ENCODE results near the gene PHF13.
A peak's percentile ranks its signal among the peaks of the same experiment; 100 is the strongest.
"Not testable (repeated sequence)": the region's sequence is repeated elsewhere in the genome, so short reads cannot be mapped to it uniquely, and the experiment has no call there.

Gene PHF13

DNA sequence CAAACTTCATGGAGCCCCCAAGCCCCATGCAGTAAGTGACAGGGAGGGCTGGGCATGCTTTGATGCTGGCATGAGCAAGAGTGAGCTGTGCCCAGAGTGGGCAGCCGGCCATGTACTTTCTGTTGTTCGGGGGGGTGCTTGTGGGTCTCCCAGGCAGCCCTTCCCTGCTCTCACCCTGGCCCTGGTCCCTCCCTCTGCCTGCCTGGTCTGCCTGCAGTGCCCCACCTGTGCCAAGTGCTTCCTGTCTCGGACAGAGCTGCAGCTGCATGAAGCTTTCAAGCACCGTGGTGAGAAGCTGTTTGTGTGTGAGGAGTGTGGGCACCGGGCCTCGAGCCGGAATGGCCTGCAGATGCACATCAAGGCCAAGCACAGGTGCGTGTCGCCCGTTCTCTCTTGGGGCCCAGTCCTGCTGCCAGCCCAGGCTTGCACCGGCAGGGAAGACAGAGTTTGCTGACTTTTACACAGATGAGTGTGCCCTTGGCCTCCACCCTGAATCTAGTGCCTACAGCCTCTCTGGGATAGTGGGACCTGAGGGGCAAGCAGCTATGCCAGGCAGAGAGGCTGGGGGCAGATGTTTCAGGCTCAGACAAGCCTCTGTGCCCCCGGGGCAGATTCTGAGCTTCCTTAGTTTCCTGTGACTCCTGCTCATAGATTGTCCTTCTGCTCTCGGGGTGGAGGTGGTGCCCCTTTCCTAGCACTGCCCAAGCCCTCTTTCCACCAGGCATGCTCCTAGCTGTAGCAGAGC, 26.1 kb upstream of the PHF13 start:
- DNase-seq: peak; percentile 66

DNA sequence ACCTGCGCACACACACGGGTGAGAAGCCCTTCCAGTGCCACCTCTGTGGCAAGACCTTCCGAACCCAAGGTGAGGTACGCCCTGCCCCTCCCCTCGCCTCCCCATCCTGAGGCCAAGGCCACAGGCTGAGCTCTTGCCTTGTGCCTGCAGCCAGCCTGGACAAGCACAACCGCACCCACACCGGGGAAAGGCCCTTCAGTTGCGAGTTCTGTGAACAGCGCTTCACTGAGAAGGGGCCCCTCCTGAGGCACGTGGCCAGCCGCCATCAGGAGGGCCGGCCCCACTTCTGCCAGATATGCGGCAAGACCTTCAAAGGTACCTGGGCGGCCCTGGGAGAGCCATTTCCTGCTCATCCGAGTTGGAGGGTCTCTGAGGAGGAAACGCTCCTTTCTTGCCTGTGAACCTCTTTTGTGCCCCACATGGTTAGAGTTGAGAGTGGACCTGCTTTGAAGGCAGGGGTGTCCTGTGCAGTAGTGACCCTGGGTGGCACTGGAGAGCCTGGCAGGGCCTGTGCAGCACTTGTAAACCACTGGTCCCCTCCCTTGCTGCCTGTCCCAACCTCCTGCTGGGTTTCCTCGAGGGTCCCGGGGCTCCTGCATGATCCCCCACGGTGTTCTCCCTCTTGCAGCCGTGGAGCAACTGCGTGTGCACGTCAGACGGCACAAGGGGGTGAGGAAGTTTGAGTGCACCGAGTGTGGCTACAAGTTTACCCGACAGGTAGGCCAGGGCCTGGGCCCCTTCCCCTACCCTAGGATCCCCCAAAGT, 25.2 kb upstream of the PHF13 start:
- no peak for DNase-seq

DNA sequence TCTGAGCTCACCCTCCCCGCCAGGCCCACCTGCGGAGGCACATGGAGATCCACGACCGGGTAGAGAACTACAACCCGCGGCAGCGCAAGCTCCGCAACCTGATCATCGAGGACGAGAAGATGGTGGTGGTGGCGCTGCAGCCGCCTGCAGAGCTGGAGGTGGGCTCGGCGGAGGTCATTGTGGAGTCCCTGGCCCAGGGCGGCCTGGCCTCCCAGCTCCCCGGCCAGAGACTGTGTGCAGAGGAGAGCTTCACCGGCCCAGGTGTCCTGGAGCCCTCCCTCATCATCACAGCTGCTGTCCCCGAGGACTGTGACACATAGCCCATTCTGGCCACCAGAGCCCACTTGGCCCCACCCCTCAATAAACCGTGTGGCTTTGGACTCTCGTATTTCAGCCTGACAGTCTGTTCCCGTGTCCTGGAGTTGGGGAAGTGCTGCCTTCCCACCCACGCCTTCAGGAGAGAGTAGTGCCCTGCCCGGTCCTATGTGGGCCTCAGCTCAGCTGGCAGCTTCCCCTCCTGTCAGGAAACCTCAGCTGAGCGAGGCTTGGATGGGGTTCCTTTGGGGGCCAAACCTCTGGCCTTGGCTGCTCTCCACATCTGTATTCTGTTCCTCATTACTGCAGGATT, 24.5 kb upstream of the PHF13 start:
- no peak for DNase-seq

DNA sequence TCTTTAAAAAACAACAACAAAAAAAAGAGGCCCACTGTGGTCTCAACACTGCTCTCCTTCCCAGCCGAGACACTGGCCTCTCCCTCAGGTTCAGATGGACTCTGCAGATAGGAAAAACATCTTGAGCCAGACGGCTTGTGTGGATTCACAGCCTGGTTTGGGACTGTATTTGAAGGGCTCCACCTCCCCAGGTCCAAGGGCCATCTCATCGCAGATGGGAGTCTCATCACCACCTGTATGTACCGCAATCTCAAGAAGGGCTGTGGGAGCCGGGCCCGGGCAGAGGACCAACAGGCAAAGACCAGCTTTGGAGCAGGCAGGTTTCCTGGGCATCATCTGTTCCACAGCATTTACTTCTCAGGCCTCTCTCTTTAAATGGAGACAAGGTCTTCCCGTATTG, 23.5 kb upstream of the PHF13 start:
- DNase-seq: no peak

DNA sequence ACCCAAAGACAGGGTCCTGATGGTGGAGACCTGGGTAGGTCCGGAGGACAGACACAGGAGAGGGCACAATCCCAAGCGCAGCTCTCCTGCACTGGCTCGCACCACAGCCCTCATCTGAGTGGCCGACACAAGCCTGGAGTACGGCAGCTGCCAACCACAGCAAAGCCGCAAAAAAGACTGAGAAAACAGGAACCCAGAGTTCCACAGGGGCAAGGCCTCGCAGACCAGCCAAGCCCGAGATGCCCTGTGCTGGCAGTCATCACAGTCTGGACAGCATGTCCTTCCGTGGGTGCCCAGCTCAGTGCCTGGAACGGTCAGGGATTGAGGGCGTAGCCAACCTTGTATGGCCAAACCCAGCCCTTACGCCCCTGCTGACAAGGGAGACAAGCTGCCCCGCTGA, 22.3 kb upstream of the PHF13 start:
- DNase-seq: no peak

DNA sequence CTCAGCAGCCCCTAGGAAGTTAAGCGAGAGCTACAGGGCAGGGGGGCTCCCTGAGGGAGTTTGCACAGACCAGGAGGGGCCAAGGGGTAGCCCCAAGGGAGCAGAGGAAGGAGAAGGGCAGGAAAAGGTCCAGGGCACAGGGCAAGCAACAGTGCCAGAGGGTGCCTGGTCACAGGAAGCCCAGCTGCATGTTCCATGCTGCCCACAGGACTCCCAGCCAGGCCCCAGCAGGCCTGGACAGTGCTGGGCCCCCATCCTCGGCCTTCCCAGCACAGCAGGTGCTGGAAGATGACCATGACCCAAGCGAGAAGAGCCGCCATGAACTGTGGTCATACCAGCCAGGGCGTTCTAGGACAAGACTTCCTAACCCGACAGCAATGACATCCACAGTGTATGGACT, 21.9 kb upstream of the PHF13 start:
- no peak for DNase-seq

DNA sequence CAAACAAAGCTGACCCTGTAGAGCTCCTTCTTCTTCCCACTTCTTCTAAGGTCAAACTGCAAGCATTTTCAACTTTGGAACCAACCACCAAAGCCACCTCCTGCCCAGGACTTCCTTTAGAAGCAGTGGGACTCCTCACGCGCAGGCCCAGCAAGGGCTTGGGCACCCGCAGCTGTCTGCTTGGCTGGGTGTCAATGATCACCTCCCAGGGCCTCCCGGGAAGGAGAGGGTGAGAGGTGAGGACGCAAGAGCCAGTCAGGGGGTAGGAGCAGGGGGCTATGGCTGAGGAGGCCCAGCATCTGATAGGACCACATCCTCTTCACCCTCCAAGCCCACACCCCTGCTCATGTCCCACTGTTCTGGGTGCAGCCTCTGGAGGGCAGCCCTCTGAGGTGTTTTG, 21.1 kb upstream of the PHF13 start:
- DNase-seq: no peak

DNA sequence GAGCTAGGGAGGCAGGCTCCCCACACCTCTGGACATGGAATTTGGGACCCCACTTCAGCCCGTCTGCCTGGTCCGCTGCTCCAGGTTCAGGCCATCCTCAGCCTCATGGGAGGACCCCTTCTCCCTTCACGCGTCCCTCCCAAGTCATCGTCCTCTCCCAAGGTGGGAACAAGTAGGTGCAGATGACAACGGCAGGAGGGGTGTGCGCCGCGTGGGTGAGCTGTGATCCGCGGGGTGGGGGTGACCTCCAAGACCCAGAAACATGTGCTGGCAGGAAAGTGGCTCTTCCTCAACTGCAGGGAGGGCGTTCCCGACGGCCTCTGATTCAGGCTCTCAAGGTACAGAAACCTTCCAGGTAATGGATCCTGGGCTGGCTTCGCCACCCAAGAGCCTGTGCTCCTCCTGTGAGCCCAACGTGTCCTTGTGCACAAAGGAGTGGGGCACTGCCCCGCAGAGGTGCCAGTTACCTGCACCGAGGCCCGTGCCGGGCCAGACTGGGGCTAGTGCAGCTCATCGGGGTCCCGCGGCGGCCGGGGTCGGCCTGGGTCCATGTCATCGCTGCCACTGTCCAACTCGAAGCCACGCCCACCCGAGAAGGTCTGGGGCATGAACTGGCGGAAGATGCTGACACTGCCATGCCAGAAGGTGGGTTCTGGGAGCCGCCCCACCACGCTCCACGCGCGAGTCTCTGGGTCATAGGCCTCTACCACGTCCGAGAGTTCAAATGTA, 20.5 kb upstream of the PHF13 start:
- no peak for DNase-seq

DNA sequence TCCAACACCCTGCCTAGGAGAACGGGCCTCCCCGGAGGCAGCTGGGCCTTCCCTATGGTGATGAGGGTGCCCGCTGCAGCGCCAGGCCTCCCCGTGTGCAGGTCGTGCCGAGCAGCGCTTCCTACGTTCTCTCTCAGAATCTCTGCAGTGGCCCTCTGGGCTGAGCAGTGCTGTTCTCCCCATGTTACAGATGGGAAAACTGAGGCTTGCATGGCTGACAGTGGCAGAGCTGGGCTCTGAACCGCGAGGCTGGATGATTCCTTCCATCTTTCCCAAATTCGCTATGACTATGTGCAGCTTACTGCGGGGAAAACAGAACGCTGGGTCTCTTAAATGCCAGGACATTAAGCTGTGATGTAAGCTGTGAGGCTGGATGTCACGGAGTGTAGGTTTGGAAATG, 19.7 kb upstream of the PHF13 start:
- DNase-seq: no peak

DNA sequence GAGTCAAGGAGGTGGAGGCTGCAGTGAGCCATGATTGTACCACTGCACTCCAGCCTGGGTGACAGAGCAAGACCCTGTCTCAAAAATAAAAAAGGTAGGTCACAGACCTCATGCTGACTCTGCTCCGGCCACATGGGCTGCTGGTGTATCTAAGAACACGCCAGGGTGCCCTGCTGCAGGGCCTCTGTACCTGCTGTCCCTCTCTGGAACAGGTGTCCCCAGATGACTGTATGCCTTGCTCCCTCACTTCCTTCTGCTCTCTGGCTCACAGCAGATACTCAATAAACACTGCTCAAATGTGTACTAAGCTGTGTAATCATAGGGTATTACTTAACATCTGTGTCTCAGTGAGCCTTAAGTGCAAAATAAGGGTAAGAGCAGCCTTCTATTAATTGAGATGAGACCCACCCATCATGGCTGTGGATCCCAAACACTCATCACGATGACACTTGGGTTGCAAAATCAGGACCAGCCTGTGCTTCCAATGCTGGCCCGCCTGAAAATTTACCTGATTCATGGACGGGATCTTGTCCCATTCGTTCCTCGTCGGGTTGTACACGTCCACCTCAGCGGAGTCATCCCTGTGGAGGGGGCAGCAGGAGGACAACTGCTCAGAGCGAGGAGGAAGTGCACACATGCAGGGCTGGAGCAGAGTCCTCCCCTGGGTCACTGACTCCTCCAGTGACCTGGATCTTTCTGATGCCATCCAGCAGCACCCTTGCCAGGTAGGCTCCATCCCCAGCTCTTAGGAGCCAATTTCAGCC, 18.4 kb upstream of the PHF13 start:
- DNase-seq: no peak

DNA sequence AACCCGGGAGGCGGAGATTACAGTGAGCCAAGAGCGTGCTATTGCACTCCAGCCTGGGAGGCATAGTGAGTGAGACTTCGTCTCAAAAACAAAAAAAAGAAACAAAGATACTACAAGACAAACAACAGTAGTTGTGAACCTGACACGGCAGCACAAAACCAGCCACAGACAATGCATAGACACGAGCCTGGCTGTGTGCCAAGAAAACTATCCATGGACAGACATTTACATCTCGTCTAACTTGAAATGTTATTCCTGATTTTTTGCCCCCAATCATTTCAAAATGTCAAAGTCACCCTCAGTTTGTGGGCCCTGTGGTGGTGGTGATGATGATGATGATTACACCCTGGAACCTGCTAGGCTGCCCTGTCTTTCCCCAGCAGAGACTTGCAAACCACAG, 17.2 kb upstream of the PHF13 start:
- DNase-seq: no peak

DNA sequence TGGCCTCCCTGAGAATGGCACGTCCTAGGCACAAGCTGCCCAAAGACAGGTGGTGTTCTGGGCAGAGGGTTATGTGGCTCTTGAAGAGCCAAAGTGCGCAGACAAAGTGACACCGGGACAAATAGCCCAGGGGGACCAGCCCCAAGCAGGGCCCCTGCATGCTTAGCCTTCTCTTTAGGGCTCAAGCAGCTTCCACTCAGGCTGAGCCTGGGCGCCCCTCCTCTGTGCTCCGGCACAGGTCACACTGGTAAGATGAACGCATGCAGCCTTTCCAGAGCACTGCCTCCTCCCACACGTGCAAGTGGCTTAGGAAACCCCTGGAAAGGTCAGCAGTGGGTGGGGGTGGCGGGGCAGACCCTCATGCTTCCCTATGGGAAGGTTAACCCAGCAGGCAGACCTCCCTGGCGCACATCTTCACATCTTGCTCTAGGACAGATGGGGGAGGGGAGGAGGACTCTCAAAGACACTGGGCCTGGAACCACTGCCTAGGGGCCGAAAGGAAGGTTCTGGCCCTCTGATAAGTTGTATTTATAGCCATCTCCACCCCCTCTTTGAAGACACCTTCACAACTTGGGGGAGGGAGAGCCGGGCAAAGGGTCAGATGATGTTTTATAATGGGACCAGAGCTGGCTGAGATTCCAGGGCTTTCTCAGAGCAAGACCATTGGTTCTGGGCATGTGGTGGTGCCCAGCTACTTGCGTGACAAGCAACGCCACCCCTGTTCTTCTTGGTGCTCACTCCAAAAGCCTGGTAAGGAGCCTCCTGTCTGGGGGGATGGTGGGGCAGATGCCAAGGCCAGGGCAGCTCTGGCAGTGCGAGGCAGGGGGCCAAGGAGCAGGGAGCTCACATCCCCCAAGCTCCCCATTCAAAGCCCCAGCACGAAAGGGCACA, 16.4 kb upstream of the PHF13 start:
- no peak for DNase-seq

DNA sequence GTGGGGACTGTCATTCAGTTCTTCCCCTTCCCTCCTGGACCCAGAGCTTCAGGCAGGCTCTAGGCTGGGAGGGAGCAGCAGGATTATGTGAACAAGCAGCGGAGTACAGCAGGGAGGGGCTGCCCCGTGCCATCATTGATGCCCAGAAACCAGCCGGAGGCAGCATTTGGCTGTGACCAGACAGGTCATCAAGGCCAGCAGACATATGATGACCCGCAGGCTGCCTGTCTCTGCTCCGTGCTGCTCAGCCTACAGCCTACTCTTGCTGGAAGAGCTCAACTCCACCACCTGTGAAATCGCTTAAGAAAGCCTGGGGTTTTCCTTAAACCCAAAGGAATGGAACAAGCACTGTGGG, 15.8 kb upstream of the PHF13 start:
- no peak for DNase-seq

DNA sequence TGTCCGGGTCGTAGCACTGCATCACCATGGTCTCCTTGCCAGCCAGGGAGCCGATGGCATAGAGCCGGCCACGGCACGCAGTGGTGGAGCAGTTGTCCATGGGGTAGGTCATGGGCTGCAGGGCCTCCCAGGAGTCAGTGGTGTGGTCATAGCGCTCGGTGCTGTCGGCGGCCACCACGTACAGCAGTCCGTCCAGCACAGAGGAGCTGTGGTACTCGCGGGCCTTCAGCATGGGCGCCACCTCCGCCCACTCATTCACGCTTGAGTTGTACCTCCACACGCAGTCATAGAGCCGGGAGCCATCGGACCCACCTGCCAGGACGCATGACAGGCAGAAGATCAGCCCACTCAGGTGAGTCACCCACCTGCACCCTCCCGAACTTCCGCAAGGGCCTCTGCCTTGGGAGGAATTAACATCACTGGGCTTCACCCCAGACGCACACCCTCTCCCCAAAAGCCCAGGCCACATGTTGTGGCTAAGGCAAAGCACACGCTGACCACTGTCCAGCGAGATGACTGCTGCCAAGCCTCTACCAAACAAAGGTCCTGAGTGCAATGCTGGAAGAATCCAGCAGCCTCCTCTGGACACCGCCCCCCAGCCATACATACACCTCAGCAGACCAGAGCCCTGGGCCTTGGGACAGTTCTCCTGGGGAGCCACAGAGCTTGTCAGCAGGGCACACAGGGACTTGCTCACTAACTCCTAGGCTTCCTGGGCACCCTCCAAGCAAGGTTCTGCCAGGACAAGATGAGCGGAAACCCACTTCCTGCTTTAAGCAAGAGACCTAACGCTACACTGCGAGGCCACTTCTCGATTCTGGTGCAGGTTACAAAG, 14.2 kb upstream of the PHF13 start:
- no peak for DNase-seq

DNA sequence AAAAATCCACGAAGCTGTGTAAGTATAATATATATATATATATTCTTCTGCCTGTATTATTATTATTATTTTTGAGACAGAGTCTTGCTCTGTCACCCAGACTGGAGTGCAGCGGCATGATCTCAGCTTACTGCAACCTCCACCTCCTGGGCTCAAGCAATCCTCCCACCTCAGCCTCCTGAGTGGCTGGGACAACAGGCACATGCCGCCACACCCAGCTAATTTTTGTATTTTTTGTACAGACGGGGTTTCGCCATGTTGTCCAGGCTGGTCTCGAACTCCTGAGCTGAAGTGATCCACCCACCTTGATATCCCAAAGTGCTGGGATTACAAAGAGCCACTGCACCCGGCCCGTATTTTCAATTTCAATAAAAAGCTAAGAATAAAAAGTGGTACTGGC, 13.5 kb upstream of the PHF13 start:
- not testable (repeated sequence) for DNase-seq

DNA sequence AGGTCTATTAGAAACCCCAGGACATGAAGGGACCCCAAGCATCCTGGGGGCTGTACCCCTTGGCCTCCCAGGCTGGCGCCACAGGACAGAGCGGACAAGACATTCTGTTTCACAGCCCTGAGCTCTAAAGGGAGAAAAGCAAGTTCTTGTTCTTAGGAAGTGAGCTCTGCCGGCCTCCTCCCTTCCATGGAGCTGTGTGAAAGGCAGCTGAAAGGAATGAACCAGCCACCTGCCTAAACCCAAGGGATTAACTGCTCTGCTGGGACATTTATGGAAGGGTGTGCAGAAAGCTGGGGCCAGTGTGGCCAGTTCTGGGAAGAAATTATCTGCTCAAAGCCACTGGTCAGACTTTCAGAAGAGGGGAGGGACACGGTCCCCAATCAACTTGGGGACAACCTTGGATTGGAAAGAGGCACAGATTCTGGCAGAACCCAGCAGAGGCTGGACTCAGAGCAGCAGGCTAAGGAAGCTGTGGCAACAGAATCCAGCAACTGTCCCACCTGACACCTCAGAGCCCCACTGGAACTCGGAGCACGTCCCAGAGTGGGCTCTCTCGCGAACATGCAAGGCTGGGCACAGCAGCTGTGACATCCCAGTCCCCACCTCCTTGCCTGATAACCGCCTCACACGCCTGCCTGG, 13.0 kb upstream of the PHF13 start:
- DNase-seq: no peak

DNA sequence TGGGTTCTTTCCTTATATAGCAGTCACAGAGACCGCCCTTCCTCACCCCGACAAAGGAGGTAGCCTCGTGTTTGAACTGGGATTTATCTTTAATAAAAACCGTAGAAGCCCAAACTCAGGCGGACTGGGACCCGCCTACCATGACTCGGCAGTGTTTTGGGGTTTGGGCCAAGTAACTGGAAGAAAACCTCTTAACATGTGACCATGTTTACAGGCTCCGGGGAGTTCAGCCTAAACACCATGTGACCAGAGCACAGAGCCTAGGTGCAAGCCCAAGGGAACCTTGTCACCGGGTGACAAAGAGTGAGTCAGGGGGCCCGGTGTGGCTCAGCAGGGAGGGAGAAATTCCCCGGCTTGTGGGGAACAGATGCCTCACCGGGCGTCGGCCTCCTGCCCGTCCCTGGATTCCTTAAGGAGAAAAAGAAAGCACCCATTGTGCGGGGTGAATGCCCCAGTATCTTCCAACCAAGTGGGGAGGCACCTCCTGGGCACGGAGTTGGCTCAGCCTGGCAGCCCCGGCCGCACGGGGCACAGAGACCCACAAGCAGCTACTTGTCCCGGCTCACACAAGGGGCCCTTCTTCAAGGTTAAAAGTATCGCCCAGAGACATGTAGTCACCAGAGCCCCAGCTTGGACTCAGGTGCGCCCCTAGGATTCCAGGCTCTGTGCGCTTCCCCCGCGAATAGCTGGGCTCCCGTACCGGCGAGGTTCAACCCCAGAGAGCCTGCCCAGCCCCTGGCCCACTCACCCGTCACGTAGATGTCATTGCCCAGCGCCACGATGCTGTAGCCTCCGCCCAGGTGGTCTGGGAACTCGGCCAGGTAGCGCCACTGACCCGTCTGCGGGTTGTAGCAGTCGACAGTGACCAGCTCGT, 12.2 kb upstream of the PHF13 start:
- peak; percentile 72 for DNase-seq

DNA sequence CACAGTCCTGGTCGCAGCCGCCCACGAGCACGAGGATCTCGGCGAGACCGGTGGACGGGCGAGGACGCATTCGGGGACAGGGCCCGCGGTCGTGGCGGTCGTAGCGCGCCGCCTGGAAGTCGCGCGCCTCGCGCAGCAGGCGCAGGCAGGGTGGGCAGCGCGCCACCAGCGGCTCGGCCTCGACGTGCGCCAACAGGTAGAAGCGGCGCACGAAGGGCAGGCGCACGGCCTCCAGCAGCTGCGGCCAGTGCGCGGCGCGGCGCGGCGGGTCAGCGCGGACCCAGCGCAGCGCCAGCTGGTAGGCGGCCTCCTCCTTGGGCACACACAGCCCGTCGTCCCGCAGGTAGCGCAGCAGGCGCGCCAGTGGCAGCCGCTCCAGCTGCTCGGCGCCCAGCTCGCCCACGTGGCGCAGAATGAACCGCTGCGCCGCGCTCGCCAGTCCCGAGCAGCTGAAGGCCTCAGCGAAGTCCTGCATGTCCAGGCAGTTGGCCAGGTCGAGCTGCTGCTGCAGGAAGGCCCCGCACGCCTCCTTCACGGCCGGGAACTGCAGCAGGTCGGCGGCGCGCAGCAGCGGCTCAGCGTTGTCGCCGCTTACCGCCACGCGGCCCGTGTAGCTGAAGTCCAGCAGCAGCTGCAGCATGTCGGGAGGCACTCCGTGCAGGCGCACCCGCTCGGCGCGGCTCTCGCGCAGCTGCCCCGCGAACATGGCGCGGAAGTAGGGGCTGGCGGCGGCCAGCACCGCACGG, 11.4 kb upstream of the PHF13 start:
- DNase-seq: no peak
